Endothelial cell of umbilical vein (primary cell): Measurements from ENCODE around the gene ARHGEF40. TPM values are rescaled to one million over a fixed set of nuclear protein-coding genes. Genes with fewer than 3 reads are reported as not detected.

ENCODE experiments used
- BruUV-seq: library from RNA; stranded (reverse); fragments of 400-500 nt; replicated peaks from 2 replicates; lab custom pipeline; 2021; lab: Mats Ljungman, UMichigan
- CTCF ChIA-PET: fragments of 300-600, 350-600 bp; sonication (Branson Sonifier 250); formaldehyde crosslinking; loops from one replicate; lab custom pipeline; 2021; ENCODE audit warnings: antibody characterized with exemption, inconsistent platforms; lab: Charles Lee
- POLR2A ChIA-PET: fragments of 300-600, 350-600 bp; sonication (Branson Sonifier 250); formaldehyde crosslinking; loops from one replicate; lab custom pipeline; 2021; ENCODE audit warnings: antibody characterized with exemption, inconsistent platforms; lab: Charles Lee
- DNase-seq: peaks from one replicate; pipeline ENCODE4 v3.0.0-alpha.2; 2011; ENCODE audit warnings: low read depth, low spot score
- FAIRE-seq: peaks from 2 replicates; lab custom pipeline; 2011; peaks lifted over from hg19 to GRCh38; lab: Jason Lieb, UNC
- H2AFZ ChIP-seq: 2 replicates; pipeline ENCODE4 v1.6.0; 2012; ENCODE audit warnings: low read depth, low read length, control low read depth, inconsistent platforms
- H3K27ac ChIP-seq: 2 replicates; pipeline ENCODE4 v1.5.1; 2011; ENCODE audit warnings: low read depth, mild to moderate bottlenecking, control low read depth, low read length, moderate library complexity; ENCODE audit not compliant: insufficient read depth
- H3K27me3 ChIP-seq, 2 experiments: 2 replicates each; pipeline versions ENCODE4 v1.6.0 to v1.6.1; 2011; ENCODE audit warnings: low read length in 2 of 2, mixed read lengths in 1 of 2; ENCODE audit not compliant: control insufficient read depth in 2 of 2, insufficient read depth in 2 of 2
- H3K36me3 ChIP-seq, 2 experiments: 2 replicates in 1 of 2; 3 replicates in 1 of 2; pipeline ENCODE4 v1.5.1; 2011; ENCODE audit warnings: low read length in 2 of 2, mild to moderate bottlenecking in 1 of 2, moderate library complexity in 1 of 2; ENCODE audit not compliant: control insufficient read depth in 2 of 2, insufficient read depth in 2 of 2; ENCODE audit errors: extremely low read depth in 1 of 2
- H3K4me1 ChIP-seq: 3 replicates; pipeline ENCODE4 v1.5.1; 2011; ENCODE audit warnings: mild to moderate bottlenecking, low read length; ENCODE audit not compliant: control insufficient read depth, insufficient read depth; ENCODE audit errors: extremely low read depth
- H3K4me2 ChIP-seq: 2 replicates; pipeline ENCODE4 v1.6.1; 2011; ENCODE audit warnings: low read length, control low read depth, mixed read lengths; ENCODE audit not compliant: insufficient read depth
- H3K4me3 ChIP-seq, 3 experiments: fragments of 200-600 bp in 1 of 3; sonication (generic), shearing (Covaris generic) in 1 of 3; replicated peaks in 1 of 3; 2 replicates each; pipeline ENCODE4 v1.5.1; 2011 to 2016; ENCODE audit warnings: control low read depth in 3 of 3, low read length in 3 of 3, mild to moderate bottlenecking in 2 of 3, inconsistent platforms in 1 of 3, low read depth in 1 of 3, moderate library complexity in 1 of 3; ENCODE audit not compliant: insufficient read depth in 1 of 3
- H3K79me2 ChIP-seq: 2 replicates; pipeline ENCODE4 v1.6.0; 2012; ENCODE audit warnings: low read length, inconsistent platforms; ENCODE audit not compliant: control insufficient read depth, insufficient read depth
- H3K9ac ChIP-seq: replicated peaks from 2 replicates; pipeline ENCODE3; 2011; ENCODE audit warnings: low read length, control low read depth; ENCODE audit not compliant: insufficient read depth; ENCODE audit errors: extremely low read depth
- H3K9me1 ChIP-seq: replicated peaks from 3 replicates; pipeline ENCODE4 v1.6.0; 2011; ENCODE audit warnings: mild to moderate bottlenecking, low read length; ENCODE audit not compliant: control insufficient read depth, insufficient read depth; ENCODE audit errors: extremely low read depth
- H3K9me3 ChIP-seq: replicated peaks from 2 replicates; pipeline ENCODE4 v1.5.1; 2012; ENCODE audit warnings: low read length, inconsistent platforms; ENCODE audit not compliant: control insufficient read depth, insufficient read depth
- H4K20me1 ChIP-seq: replicated peaks from 2 replicates; pipeline ENCODE3; 2011; ENCODE audit warnings: mild to moderate bottlenecking, low read length; ENCODE audit not compliant: control insufficient read depth, insufficient read depth; ENCODE audit errors: extremely low read depth
- EZH2 ChIP-seq: IDR thresholded peaks from 2 replicates; pipeline ENCODE4 v1.6.1; 2012; ENCODE audit warnings: borderline replicate concordance, low read depth, mild to moderate bottlenecking, moderate library complexity, low read length, inconsistent platforms; ENCODE audit not compliant: severe bottlenecking
- FOS ChIP-seq: IDR thresholded peaks from 2 replicates; pipeline ENCODE4 v1.6.1; 2011; ENCODE audit warnings: mild to moderate bottlenecking, low read length, moderate library complexity, borderline replicate concordance; ENCODE audit not compliant: insufficient read depth
- GATA2 ChIP-seq: IDR thresholded peaks from 2 replicates; pipeline ENCODE4 v1.7.0; 2011; ENCODE audit warnings: low read depth, mild to moderate bottlenecking, moderate library complexity, mixed read lengths, low read length; ENCODE audit not compliant: insufficient read length, insufficient read depth
- JUN ChIP-seq: IDR thresholded peaks from 2 replicates; pipeline ENCODE4 v1.6.1; 2011; ENCODE audit warnings: borderline replicate concordance, low read depth; ENCODE audit not compliant: insufficient read length, insufficient read depth
- MAX ChIP-seq: IDR thresholded peaks from 2 replicates; pipeline ENCODE4 v1.6.1; 2011; ENCODE audit not compliant: insufficient read depth, insufficient read length
- MYC ChIP-seq: IDR thresholded peaks from one replicate; pipeline ENCODE4 v1.6.1; 2011; ENCODE audit warnings: mild to moderate bottlenecking, low read depth, low read length
- POLR2A ChIP-seq: IDR thresholded peaks from 2 replicates; pipeline ENCODE4 v1.6.1; 2012; ENCODE audit warnings: low read depth, mild to moderate bottlenecking, control low read depth, low read length
- POLR2AphosphoS5 ChIP-seq: IDR thresholded peaks from 2 replicates; pipeline ENCODE4 v1.6.1; 2012; ENCODE audit warnings: low read depth, mild to moderate bottlenecking, control low read depth, low read length, moderate library complexity; ENCODE audit not compliant: insufficient read depth
- dilution Hi-C: fragments of 300-500 bp; cut with MboI; formaldehyde crosslinking; loops from one replicate; pipeline ENCODE4 v1.15.0; 2019; ENCODE audit warnings: low sequenced_read_pairs; ENCODE audit not compliant: extremely low pct_ligation_motif_present
- intact Hi-C: fragments of 100-400 bp; cut with micrococcal nuclease; formaldehyde crosslinking; loops from one replicate; pipeline ENCODE4 v1.10.0; 2022
- polyA plus RNA-seq, 4 experiments: library from polyadenylated mRNA; depleted of rRNA in 3 of 4; stranded (reverse) in 3 of 4; unstranded in 1 of 4; fragments of >200 nt; gene quantifications; 2 replicates each; pipeline versions ENCODE4 v1.2.1 to v1.2.3, GENCODE V29; 2011 to 2012; ENCODE audit warnings: missing spikeins in 1 of 4
- total RNA-seq: library from RNA; stranded (reverse); gene quantifications from 2 replicates; pipeline ENCODE4 v1.2.3, GENCODE V29; 2021
- TF ChIP-seq, protein P1 (sequence below), 2 donors: IDR thresholded peaks; 1 replicate in 1 of 2; 2 replicates in 1 of 2; pipeline ENCODE4 v1.5.1; 2011; ENCODE audit warnings: low read length in 2 of 2, mild to moderate bottlenecking in 2 of 2, moderate library complexity in 2 of 2, control low read depth in 1 of 2, inconsistent platforms in 1 of 2, low read depth in 1 of 2; ENCODE audit not compliant: insufficient read depth in 1 of 2; ENCODE audit errors: extremely low read depth in 1 of 2

ARHGEF40 gene
- total and polyA plus RNA-seq, 2 donors (not counting 3 experiments of a cell fraction or from before 2014, with no cell fraction given): 2.6 to 19.9 TPM

DNA sequence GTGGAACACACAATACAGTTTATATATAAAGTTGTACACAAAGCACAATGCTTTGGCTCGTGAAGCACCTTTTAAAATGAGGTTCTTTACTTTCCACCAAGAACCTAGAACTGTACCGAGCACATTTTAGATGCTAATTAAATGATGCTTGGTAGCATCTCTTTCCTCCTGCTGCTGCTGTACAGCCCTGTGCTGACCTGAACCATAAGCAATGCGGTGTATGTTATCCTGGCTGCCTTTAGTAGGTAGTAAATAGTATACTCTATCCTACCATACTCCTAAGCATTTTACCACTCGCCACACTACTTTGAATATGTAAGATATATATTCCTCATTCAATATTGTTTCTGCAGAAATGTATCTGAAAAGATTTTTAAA is 15.3 kb upstream of the ARHGEF40 start:
- ChIA-PET CTCF (no interaction called here), POLR2A (no interaction called here)
- H4K20me1 ChIP-seq: no peaks in the 10 kb centered on the region
- no peak overlapping the region for H2AFZ ChIP-seq
- H3K4me1 ChIP-seq: no peaks in the 10 kb centered on the region
- H3K27ac ChIP-seq: no peak overlapping the region
- no peaks in the 10 kb centered on the region for H3K79me2 ChIP-seq
- TF ChIP-seq POLR2A (no peak), GATA2 (no peak), EZH2 (no peak), FOS (no peak), MYC (no peak), POLR2AphosphoS5 (no peak), JUN (no peak), MAX (no peak)
- TF ChIP-seq, protein P1, sequence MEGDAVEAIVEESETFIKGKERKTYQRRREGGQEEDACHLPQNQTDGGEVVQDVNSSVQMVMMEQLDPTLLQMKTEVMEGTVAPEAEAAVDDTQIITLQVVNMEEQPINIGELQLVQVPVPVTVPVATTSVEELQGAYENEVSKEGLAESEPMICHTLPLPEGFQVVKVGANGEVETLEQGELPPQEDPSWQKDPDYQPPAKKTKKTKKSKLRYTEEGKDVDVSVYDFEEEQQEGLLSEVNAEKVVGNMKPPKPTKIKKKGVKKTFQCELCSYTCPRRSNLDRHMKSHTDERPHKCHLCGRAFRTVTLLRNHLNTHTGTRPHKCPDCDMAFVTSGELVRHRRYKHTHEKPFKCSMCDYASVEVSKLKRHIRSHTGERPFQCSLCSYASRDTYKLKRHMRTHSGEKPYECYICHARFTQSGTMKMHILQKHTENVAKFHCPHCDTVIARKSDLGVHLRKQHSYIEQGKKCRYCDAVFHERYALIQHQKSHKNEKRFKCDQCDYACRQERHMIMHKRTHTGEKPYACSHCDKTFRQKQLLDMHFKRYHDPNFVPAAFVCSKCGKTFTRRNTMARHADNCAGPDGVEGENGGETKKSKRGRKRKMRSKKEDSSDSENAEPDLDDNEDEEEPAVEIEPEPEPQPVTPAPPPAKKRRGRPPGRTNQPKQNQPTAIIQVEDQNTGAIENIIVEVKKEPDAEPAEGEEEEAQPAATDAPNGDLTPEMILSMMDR (IDR thresholded peaks at IDR 0.05; ENCODE audit: extremely low read depth in 1 of 2, insufficient read depth in 1 of 2, low read depth in 1 of 2, low read length in 2 of 2): no peak
- FAIRE-seq: no peak
- H3K36me3 ChIP-seq: no peaks in the 10 kb centered on the region
- H3K9ac ChIP-seq: no peak overlapping the region
- no peaks in the 10 kb centered on the region for H3K9me3 ChIP-seq
- H3K4me2 ChIP-seq: no peak overlapping the region
- no TSS peak for BruUV-seq
- dilution Hi-C loops (no loop called here), intact Hi-C loops (no loop called here)
- DNase-seq: no peak
- no peak overlapping the region for H3K4me3 ChIP-seq
- H3K27me3 ChIP-seq: peaks cover 15 to 20% of the 10 kb centered on the region in 2 experiments
- no peaks in the 10 kb centered on the region for H3K9me1 ChIP-seq
